ENCODE results near the gene ST6GAL1. TPM values are rescaled to one million over a fixed set of nuclear protein-coding genes. Genes with fewer than 3 reads are reported as not detected.

The ST6GAL1 gene
- total and polyA plus RNA-seq, 2 of the 13 experiments (the other 11 are each of a cell fraction or from before 2014, with no cell fraction given) = 79.9 to 164 TPM

DNA sequence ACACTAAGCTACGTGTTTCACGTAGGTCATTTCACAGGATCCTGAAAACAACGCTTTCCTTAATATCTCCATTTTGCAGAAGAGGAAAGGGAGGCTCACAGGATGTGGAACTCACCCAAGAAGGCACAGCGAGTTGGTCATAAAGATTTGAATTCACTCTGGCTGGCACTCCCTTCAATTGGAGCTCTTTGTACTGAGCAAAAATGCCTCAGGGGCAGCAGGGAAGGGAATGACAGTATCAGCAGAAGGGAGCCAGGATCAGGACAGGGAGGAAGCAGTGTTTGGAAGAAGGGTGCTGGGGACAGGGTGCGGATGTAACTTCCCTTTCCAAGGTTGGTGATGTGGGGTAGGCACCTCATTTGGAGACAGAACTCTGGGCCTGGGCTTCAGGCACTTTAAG, 1.1 kb upstream of the ST6GAL1 start:
- H3K27me3 ChIP-seq (ENCODE audit: control insufficient read depth in 1 of 2, insufficient read depth in 2 of 2, low read length in 2 of 2) = peaks cover 0 to 12% of the 10 kb centered on the region in 2 experiments; a peak in 3 of 5 replicates
- in situ Hi-C loops (cut with HindIII; ENCODE audit: extremely low pct_ligation_motif_present, low pct_unique_long_range_greater_than_20kb) = no loop called here
- no peak overlapping the region for H3K9ac ChIP-seq (ENCODE audit: insufficient read depth, low read depth, low read length)
- H2AFZ ChIP-seq (ENCODE audit: low read length) = no peak overlapping the region
- no peak for DNase-seq (ENCODE audit: low spot score)
- H3K36me3 ChIP-seq (replicated peaks in 1 of 2; ENCODE audit: control insufficient read depth in 1 of 2, insufficient read depth in 2 of 2, low read length in 2 of 2) = no peaks in the 10 kb centered on the region
- H3K4me3 ChIP-seq (replicated peaks in 1 of 3; ENCODE audit: insufficient read depth in 1 of 3, low read depth in 2 of 3, low read length in 3 of 3) = no peak overlapping the region
- H3K27ac ChIP-seq (ENCODE audit: extremely low read length, insufficient read depth, low read length) = no peak overlapping the region
- ChIA-PET CTCF (ENCODE audit: low intra/inter-chr PET ratio, low total read pairs) (no interaction called here), POLR2A (no interaction called here)
- no peak for FAIRE-seq
- H3K4me1 ChIP-seq (ENCODE audit: insufficient read depth, low read length) = peaks cover 25% of the 10 kb centered on the region
- BruUV-seq (replicated peaks) = no TSS peak
- intact Hi-C loops (cut with micrococcal nuclease; ENCODE audit: unreplicated experiment) = no loop called here
- no peak for ATAC-seq
- no peaks in the 10 kb centered on the region for H3K9me3 ChIP-seq (ENCODE audit: low read length)
- no peak overlapping the region for H3K4me2 ChIP-seq (ENCODE audit: low read depth, low read length)
- H3K79me2 ChIP-seq (ENCODE audit: insufficient read depth, low read length) = no peaks in the 10 kb centered on the region
- no peaks in the 10 kb centered on the region for H4K20me1 ChIP-seq (ENCODE audit: insufficient read depth, low read length)
- TF ChIP-seq E2F2 (CRISPR knock-in tag; IDR thresholded peaks at IDR 0.05; ENCODE audit: borderline replicate concordance) = no peak
- TF ChIP-seq ELF1 (CRISPR knock-in tag; IDR thresholded peaks at IDR 0.05) = no peak
- TF ChIP-seq ZNF850 (CRISPR knock-in tag; conservative IDR thresholded peaks at IDR 0.05) = no peak
- TF ChIP-seq ZNF678 (CRISPR knock-in tag; IDR thresholded peaks at IDR 0.05) = no peak
- TF ChIP-seq ZNF605 (CRISPR knock-in tag; IDR thresholded peaks at IDR 0.05) = no peak
- TF ChIP-seq PAF1 (CRISPR knock-in tag; IDR thresholded peaks at IDR 0.05) = no peak
- TF ChIP-seq JARID2 (CRISPR knock-in tag; IDR thresholded peaks at IDR 0.05; ENCODE audit: insufficient replicate concordance) = no peak
- TF ChIP-seq ZNF713 (CRISPR knock-in tag; IDR thresholded peaks at IDR 0.05) = no peak
- no peak for TF ChIP-seq NCOA5 (CRISPR knock-in tag; IDR thresholded peaks at IDR 0.05)
- TF ChIP-seq RFX5 (IDR thresholded peaks at IDR 0.05; ENCODE audit: low read depth, low read length) = no peak
- TF ChIP-seq ZBTB14 (CRISPR knock-in tag; IDR thresholded peaks at IDR 0.05) = no peak
- no peak for TF ChIP-seq ZNF775 (CRISPR knock-in tag; IDR thresholded peaks at IDR 0.05; ENCODE audit: borderline replicate concordance)
- no peak for TF ChIP-seq NCOA2 (CRISPR knock-in tag; IDR thresholded peaks at IDR 0.05)
- TF ChIP-seq CEBPG (CRISPR knock-in tag; IDR thresholded peaks at IDR 0.05) = no peak
- no peak for TF ChIP-seq ZSCAN30 (CRISPR knock-in tag; IDR thresholded peaks at IDR 0.05)
- no peak for TF ChIP-seq ZNF558 (CRISPR knock-in tag; IDR thresholded peaks at IDR 0.05; ENCODE audit: borderline replicate concordance)
- WGBS (ENCODE audit: low lambda C conversion rate) = 77% methylated on average over 5 of the region's 5 CpGs

All from HepG2 (cell line).